ENCODE data around the gene FOXN3.

DNA sequence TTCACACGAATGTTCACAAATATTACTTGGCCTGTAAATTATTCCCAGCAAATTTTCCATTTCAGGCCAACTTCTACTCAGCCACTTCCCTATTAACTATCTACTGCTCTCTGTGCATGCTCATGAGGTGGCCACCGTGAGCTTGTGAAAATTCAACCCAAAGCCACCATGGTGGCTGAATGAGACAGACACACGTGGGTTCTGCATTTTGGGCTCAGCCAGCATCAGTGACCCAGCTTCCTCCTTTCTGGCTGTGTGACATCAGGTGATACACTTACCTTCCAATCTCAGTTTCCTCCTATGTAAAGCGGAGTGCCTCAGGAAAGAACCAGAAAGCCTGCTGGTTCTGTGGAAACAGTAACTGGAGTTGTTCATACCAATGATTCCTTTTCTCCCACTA lies 175.8 kb downstream of the FOXN3 start:
- TF ChIP-seq CTCF (optimal IDR thresholded peaks at IDR 0.05 in 1 of 3, IDR thresholded peaks at IDR 0.05 in 1 of 3, conservative IDR thresholded peaks at IDR 0.05 in 1 of 3; ENCODE audit: extremely low read depth in 1 of 3, insufficient read depth in 2 of 3, low read length in 3 of 3) (no peak), EZH2 (IDR thresholded peaks at IDR 0.05; ENCODE audit: low read length) (no peak)
